Lung (tissue), 12 donors: Measurements from ENCODE around the gene PLET1. TPM values are rescaled to one million over a fixed set of nuclear protein-coding genes. Genes with fewer than 3 reads are reported as not detected.

Source experiments
- ATAC-seq: fragments of 200-7000 bp; cut with Tn5 transposase; one replicate; pipeline ENCODE4 v1.9.1; 2020; ENCODE audit warnings: moderate number of reproducible peaks; ENCODE audit not compliant: insufficient read depth, low FRiP score
- DNase-seq, 3 donors: peaks; one replicate each; pipeline ENCODE4 v3.0.0-alpha.2; 2013 to 2017
- H3K27ac ChIP-seq, 2 donors: one replicate each; pipeline ENCODE4 v1.5.1; 2013; ENCODE audit warnings: mild to moderate bottlenecking in 2 of 2, moderate library complexity in 2 of 2, control low read depth in 1 of 2, inconsistent platforms in 1 of 2, low read depth in 1 of 2, low read length in 1 of 2
- H3K27me3 ChIP-seq, 3 donors: one replicate each; pipeline ENCODE4 v1.5.1; 2013; ENCODE audit warnings: low read length in 2 of 3; ENCODE audit not compliant: control insufficient read depth in 3 of 3, insufficient read depth in 3 of 3
- H3K36me3 ChIP-seq, 4 donors: one replicate each; pipeline ENCODE4 v1.5.1; 2013; ENCODE audit warnings: low read length in 4 of 4, mild to moderate bottlenecking in 1 of 4, moderate library complexity in 1 of 4; ENCODE audit not compliant: control insufficient read depth in 4 of 4, insufficient read depth in 4 of 4
- H3K4me1 ChIP-seq, 5 donors: one replicate each; pipeline ENCODE4 v1.5.1; 2013; ENCODE audit warnings: low read length in 5 of 5, mild to moderate bottlenecking in 2 of 5, moderate library complexity in 1 of 5; ENCODE audit not compliant: control insufficient read depth in 5 of 5, insufficient read depth in 5 of 5
- H3K4me3 ChIP-seq: one replicate; pipeline ENCODE4 v1.5.1; 2013; ENCODE audit warnings: mild to moderate bottlenecking, control low read depth, moderate library complexity
- H3K9ac ChIP-seq, 2 donors: one replicate each; pipeline ENCODE4 v1.5.1; 2013; ENCODE audit warnings: low read length in 2 of 2, control low read depth in 1 of 2; ENCODE audit not compliant: insufficient read depth in 1 of 2
- H3K9me3 ChIP-seq, 4 donors: one replicate each; pipeline ENCODE4 v1.5.1; 2013; ENCODE audit warnings: low read length in 3 of 4, mild to moderate bottlenecking in 1 of 4, moderate library complexity in 1 of 4; ENCODE audit not compliant: control insufficient read depth in 4 of 4, insufficient read depth in 3 of 4
- WGBS, 2 donors: extraction: QIAGEN DNeasy Blood & Tissue Kit; methylation state at CpG; one replicate each; pipeline ENCODE4 v1.1.7; 2013; 5-methylcytosine and 5-hydroxymethylcytosine counted together
- polyA plus RNA-seq, 2 donors: library from polyadenylated mRNA; stranded (reverse); fragments of 200-250 nt; gene quantifications; one replicate each; pipeline ENCODE4 v1.2.1, GENCODE V29; 2013
- total RNA-seq, 2 donors: library from RNA; depleted of rRNA in 1 of 2; stranded (reverse); fragments of >200 nt in 1 of 2; gene quantifications; one replicate each; pipeline ENCODE4 v1.2.1, GENCODE V29; 2014 to 2021
- TF ChIP-seq, protein P1 (sequence below): IDR thresholded peaks from 2 replicates; pipeline ENCODE4 v1.5.1; 2012; ENCODE audit warnings: mild to moderate bottlenecking; ENCODE audit errors: control extremely low read depth, extremely low read depth
- donor health status: control.
- donor health status: control.
- donor health status: Bipolar disorder and iron deficiency.
- donor health status: healthy.
- donor health status: DM: yes; HTN: yes; CAD: no.

PLET1 gene
- total and polyA plus RNA-seq, 4 donors = not detected

DNA sequence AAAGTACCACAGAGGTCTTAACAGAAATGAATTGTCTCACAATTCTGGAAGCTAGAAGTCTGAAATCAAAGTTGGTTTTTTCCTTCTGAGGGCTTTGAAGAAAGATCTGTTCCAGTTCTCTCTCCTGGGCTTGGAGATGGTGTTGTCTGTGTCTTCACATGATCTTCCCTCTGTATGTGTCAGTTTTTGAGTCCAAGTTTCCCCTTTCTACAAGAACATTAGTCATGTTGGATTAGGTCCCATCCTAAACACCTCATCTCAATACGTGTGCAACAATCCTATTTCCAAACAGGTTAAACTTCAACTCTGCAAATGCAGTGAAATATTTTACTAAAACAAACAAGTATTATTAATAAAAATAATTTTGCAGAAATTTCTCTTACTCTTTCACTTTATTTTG is 37.5 kb downstream of the PLET1 start:
- DNase-seq (no peak), ATAC-seq (no peak)
- Histone ChIP-seq H3K27ac (no peak overlapping the region), H3K9ac (no peak overlapping the region), H3K36me3 (no peaks in the 10 kb centered on the region), H3K4me1 (peaks cover 0 to 10% (median 7%) of the 10 kb centered on the region in 5 donors), H3K27me3 (no peaks in the 10 kb centered on the region), H3K9me3 (no peaks in the 10 kb centered on the region), H3K4me3 (no peak overlapping the region)
- TF ChIP-seq, protein P1, sequence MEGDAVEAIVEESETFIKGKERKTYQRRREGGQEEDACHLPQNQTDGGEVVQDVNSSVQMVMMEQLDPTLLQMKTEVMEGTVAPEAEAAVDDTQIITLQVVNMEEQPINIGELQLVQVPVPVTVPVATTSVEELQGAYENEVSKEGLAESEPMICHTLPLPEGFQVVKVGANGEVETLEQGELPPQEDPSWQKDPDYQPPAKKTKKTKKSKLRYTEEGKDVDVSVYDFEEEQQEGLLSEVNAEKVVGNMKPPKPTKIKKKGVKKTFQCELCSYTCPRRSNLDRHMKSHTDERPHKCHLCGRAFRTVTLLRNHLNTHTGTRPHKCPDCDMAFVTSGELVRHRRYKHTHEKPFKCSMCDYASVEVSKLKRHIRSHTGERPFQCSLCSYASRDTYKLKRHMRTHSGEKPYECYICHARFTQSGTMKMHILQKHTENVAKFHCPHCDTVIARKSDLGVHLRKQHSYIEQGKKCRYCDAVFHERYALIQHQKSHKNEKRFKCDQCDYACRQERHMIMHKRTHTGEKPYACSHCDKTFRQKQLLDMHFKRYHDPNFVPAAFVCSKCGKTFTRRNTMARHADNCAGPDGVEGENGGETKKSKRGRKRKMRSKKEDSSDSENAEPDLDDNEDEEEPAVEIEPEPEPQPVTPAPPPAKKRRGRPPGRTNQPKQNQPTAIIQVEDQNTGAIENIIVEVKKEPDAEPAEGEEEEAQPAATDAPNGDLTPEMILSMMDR = no peak
- WGBS, 2 donors = 53 to 68% methylated on average over 1 of the region's 1 CpG

DNA sequence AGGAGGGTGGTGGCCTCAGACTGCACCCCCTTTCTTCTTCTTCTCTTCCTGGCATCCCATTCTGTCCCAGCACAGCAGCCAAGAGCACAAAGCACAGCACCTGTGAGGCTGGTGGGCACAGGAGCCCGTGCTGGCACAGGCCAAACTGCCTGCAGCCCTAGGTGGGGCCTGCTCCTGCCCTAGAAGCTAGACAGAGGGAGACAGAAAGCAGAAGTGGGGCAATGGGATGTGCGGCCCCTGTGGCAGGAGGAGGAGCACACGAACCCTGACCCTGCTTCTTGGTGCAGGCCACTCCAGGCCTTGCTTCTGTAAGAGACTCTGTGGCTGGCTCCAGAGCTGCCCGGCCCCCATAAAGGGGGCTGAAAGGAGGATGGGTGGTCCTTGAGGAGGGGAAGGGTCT is 38.4 kb downstream of the PLET1 start:
- ATAC-seq (no peak), DNase-seq (no peak)
- no peak overlapping the region for H3K4me3 ChIP-seq
- H3K27ac ChIP-seq = peak overlapping the region in 1 of 2 donors; percentile 32
- H3K36me3 ChIP-seq = no peaks in the 10 kb centered on the region
- peaks cover 0 to 7% (median 3%) of the 10 kb centered on the region in 5 donors for H3K4me1 ChIP-seq
- no peaks in the 10 kb centered on the region for H3K9me3 ChIP-seq
- WGBS, 2 donors = 34 to 72% methylated on average over 4 of the region's 4 CpGs
- TF ChIP-seq, protein P1 = no peak
- H3K9ac ChIP-seq = no peak overlapping the region
- H3K27me3 ChIP-seq = no peaks in the 10 kb centered on the region

DNA sequence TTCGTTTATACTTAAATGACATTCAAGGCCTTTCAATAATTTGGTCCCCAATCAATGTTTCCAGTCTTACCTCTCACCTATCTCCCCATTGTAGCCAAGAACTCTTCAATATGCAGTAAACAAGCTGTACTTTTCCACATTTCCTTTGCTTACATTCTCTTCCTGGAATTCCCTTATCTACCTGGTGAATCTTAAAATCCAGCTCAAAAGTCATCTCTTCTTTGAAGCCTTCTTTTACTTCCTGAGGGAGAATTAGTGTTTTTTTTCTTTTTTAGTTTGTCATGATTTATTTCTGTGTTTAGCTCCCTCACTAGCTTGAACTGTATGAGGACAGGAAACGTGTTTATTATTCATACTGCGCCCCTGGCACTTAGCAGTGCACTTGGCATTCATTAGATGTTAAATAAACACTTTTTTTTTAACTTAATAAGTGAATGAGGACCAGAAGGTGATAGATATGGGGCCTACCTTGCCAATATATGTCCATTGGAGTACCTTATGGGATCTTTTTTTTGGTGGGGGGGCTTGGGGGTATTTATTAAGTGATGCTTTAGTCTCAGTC is 39.3 kb downstream of the PLET1 start:
- Histone ChIP-seq H3K36me3 (peaks cover 0 to 3% (median 0%) of the 10 kb centered on the region in 4 donors), H3K4me1 (peaks cover 0 to 5% (median 0%) of the 10 kb centered on the region in 5 donors), H3K4me3 (no peak overlapping the region), H3K9ac (no peak overlapping the region), H3K9me3 (no peaks in the 10 kb centered on the region), H3K27ac (no peak overlapping the region), H3K27me3 (no peaks in the 10 kb centered on the region)
- no peak for ATAC-seq
- peak in 1 of 3 donors; percentile 28 for DNase-seq
- 45 to 60% methylated on average over 3 of the region's 3 CpGs for WGBS, 2 donors
- TF ChIP-seq, protein P1 = no peak
